ENCODE results near the gene EIF2B4. TPM values are rescaled to one million over a fixed set of nuclear protein-coding genes. Genes with fewer than 3 reads are reported as not detected.
"Not testable (repeated sequence)": the region's sequence is repeated elsewhere in the genome, so short reads cannot be mapped to it uniquely, and the experiment has no call there.

The EIF2B4 gene
- total RNA-seq, 1 donor from 2014 or later = 46.7 TPM

- H3K36me3 ChIP-seq (ENCODE audit: control insufficient read depth, insufficient read depth, low read length) = no peaks in the 10 kb centered on the region
- H3K4me3 ChIP-seq (ENCODE audit: low read depth, low read length) = no peak overlapping the region
- no peaks in the 10 kb centered on the region for H3K27me3 ChIP-seq (ENCODE audit: control insufficient read depth, insufficient read depth, low read length)
- DNase-seq (ENCODE audit: low read depth) = no peak
- TF ChIP-seq, protein P1, sequence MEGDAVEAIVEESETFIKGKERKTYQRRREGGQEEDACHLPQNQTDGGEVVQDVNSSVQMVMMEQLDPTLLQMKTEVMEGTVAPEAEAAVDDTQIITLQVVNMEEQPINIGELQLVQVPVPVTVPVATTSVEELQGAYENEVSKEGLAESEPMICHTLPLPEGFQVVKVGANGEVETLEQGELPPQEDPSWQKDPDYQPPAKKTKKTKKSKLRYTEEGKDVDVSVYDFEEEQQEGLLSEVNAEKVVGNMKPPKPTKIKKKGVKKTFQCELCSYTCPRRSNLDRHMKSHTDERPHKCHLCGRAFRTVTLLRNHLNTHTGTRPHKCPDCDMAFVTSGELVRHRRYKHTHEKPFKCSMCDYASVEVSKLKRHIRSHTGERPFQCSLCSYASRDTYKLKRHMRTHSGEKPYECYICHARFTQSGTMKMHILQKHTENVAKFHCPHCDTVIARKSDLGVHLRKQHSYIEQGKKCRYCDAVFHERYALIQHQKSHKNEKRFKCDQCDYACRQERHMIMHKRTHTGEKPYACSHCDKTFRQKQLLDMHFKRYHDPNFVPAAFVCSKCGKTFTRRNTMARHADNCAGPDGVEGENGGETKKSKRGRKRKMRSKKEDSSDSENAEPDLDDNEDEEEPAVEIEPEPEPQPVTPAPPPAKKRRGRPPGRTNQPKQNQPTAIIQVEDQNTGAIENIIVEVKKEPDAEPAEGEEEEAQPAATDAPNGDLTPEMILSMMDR (IDR thresholded peaks at IDR 0.05; ENCODE audit: insufficient read depth, low read length, poor library complexity, severe bottlenecking) = no peak
These were observed 7.3 kb downstream of the EIF2B4 start for GRCh38 chr2:27362678-27363420.

- TF ChIP-seq, protein P1 (IDR thresholded peaks at IDR 0.05; ENCODE audit: insufficient read depth, low read length, poor library complexity, severe bottlenecking) = no peak
- H3K27me3 ChIP-seq (ENCODE audit: control insufficient read depth, insufficient read depth, low read length) = no peaks in the 10 kb centered on the region
- DNase-seq (ENCODE audit: low read depth) = peak; percentile 86
- no peaks in the 10 kb centered on the region for H3K36me3 ChIP-seq (ENCODE audit: control insufficient read depth, insufficient read depth, low read length)
- H3K4me3 ChIP-seq (ENCODE audit: low read depth, low read length) = peak within 1 kb of the TSS; percentile 98
These were observed 13.6 kb downstream of the EIF2B4 start, which contains the start of gene GTF3C2 for GRCh38 chr2:27356382-27357181. Gene GTF3C2 (minus strand): TSS chr2:27356764. CDS start chr2:27343554, 13,210 bp downstream.

- no peak for DNase-seq (ENCODE audit: low read depth)
These were observed 14.1 kb downstream of the EIF2B4 start for GRCh38 chr2:27356056-27356381.

DNA sequence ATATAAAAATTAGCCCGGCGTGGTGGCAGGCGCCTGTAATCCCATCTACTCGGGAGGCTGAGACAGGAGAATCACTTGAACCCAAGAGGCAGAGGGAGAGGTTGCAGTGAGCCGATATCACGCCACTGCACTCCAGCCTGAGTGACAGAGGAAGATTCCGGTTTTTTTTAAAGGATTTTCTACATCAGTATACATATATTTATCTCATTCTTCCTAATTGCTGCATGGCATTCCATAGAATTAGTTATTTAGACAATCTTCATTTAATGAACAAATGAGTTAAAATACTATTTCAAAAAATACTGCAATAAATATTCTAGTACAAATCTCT is 15.6 kb downstream of the EIF2B4 start:
- H3K4me3 ChIP-seq (ENCODE audit: low read depth, low read length) = no peak overlapping the region
- H3K36me3 ChIP-seq (ENCODE audit: control insufficient read depth, insufficient read depth, low read length) = no peaks in the 10 kb centered on the region
- no peak for DNase-seq (ENCODE audit: low read depth)
- no peaks in the 10 kb centered on the region for H3K27me3 ChIP-seq (ENCODE audit: control insufficient read depth, insufficient read depth, low read length)
- TF ChIP-seq, protein P1 (IDR thresholded peaks at IDR 0.05; ENCODE audit: insufficient read depth, low read length, poor library complexity, severe bottlenecking) = no peak

More at GRCh38 chr2:27356056-27356381, 14.1 kb downstream of the EIF2B4 start:
- TF ChIP-seq, protein P1 (IDR thresholded peaks at IDR 0.05; ENCODE audit: insufficient read depth, low read length, poor library complexity, severe bottlenecking) = no peak
- Histone ChIP-seq H3K27me3 (ENCODE audit: control insufficient read depth, insufficient read depth, low read length) (no peaks in the 10 kb centered on the region), H3K36me3 (ENCODE audit: control insufficient read depth, insufficient read depth, low read length) (no peaks in the 10 kb centered on the region), H3K4me3 (ENCODE audit: low read depth, low read length) (peak overlapping the region; percentile 98)

- no peak for DNase-seq (ENCODE audit: low read depth)
- TF ChIP-seq, protein P1 (IDR thresholded peaks at IDR 0.05; ENCODE audit: insufficient read depth, low read length, poor library complexity, severe bottlenecking) = no peak
- H3K36me3 ChIP-seq (ENCODE audit: control insufficient read depth, insufficient read depth, low read length) = no peaks in the 10 kb centered on the region
- no peaks in the 10 kb centered on the region for H3K27me3 ChIP-seq (ENCODE audit: control insufficient read depth, insufficient read depth, low read length)
- H3K4me3 ChIP-seq (ENCODE audit: low read depth, low read length) = no peak overlapping the region
These were observed 16.2 kb downstream of the EIF2B4 start for GRCh38 chr2:27353762-27354596.

DNA sequence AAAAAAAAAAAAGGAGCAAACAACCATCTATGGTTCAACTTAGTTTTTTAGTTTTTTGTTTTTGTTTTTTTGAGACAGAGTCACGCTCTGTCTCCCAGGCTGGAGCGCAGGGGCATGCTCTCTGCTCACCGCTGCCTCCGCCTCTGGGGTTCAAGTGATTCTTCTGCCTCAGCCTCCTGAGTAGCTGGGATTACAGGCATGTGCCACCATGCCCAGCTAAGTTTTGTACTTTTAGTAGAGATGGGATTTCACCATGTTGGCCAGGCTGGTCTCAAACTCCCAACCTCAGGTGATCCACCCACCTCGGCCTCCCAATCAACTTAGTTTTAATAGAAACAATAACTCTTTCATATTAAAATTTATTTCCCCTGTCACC is 16.8 kb downstream of the EIF2B4 start:
- H3K36me3 ChIP-seq (ENCODE audit: control insufficient read depth, insufficient read depth, low read length); H3K4me3 ChIP-seq (ENCODE audit: low read depth, low read length); DNase-seq (ENCODE audit: low read depth); H3K27me3 ChIP-seq (ENCODE audit: control insufficient read depth, insufficient read depth, low read length): not testable (repeated sequence)
